NCI-H1694 (cell line): ENCODE data around the gene SLC51A.
"Not testable (repeated sequence)": the region's sequence is repeated elsewhere in the genome, so short reads cannot be mapped to it uniquely, and the experiment has no call there.

Experiments used
- DNase-seq: peaks from one replicate; lab custom pipeline; 2025; lab: John Stamatoyannopoulos, UW

The SLC51A gene

GRCh38 chr3:196193736-196194541, 22.4 kb upstream of the SLC51A start:
- DNase-seq, result no peak

GRCh38 chr3:196194542-196194915, 21.8 kb upstream of the SLC51A start:
- no peak for DNase-seq

GRCh38 chr3:196195664-196196265, 20.6 kb upstream of the SLC51A start:
- no peak for DNase-seq

- DNase-seq, result no peak
These were observed 18.8 kb upstream of the SLC51A start for GRCh38 chr3:196197524-196197923.

GRCh38 chr3:196198081-196198675, 18.2 kb upstream of the SLC51A start:
- no peak for DNase-seq

- no peak for DNase-seq
These were observed 17.3 kb upstream of the SLC51A start for GRCh38 chr3:196198771-196199753.

GRCh38 chr3:196202516-196202970, 13.8 kb upstream of the SLC51A start:
- no peak for DNase-seq

GRCh38 chr3:196203846-196204245, 12.5 kb upstream of the SLC51A start:
- no peak for DNase-seq

GRCh38 chr3:196205442-196206205, 10.7 kb upstream of the SLC51A start:
- DNase-seq, result not testable (repeated sequence)

- DNase-seq, result no peak
These were observed 9.0 kb upstream of the SLC51A start for GRCh38 chr3:196207159-196207832.

- no peak for DNase-seq
These were observed 8.3 kb upstream of the SLC51A start for GRCh38 chr3:196207833-196208607.

GRCh38 chr3:196208942-196209695, 7.2 kb upstream of the SLC51A start:
- no peak for DNase-seq

- DNase-seq, result not testable (repeated sequence)
These were observed 6.2 kb upstream of the SLC51A start for GRCh38 chr3:196209944-196210672.

GRCh38 chr3:196210673-196211556, 5.4 kb upstream of the SLC51A start, which contains the start of gene ZDHHC19:
Gene ZDHHC19 (minus strand): TSS chr3:196211400. CDS start chr3:196211315, 85 bp downstream.
- DNase-seq, result no peak

- no peak for DNase-seq
These were observed 1.4 kb upstream of the SLC51A start for GRCh38 chr3:196214783-196215441.

- no peak for DNase-seq
These were observed 777 bp upstream of the SLC51A start for GRCh38 chr3:196215493-196216020.
